ENCODE results near the gene HOMER1.

The HOMER1 gene

GRCh38 chr5:79544131-79544530 lies 30.2 kb upstream of the HOMER1 start:
- TF ChIP-seq MYC (IDR thresholded peaks at IDR 0.05; ENCODE audit: low read depth, low read length) (no peak), MAX (IDR thresholded peaks at IDR 0.05; ENCODE audit: low read depth, low read length) (no peak), CTCF (IDR thresholded peaks at IDR 0.05; ENCODE audit: low read depth, low read length) (no peak), POLR2A (IDR thresholded peaks at IDR 0.05; ENCODE audit: extremely low read depth, insufficient read length) (no peak)
- H3K4me3 ChIP-seq (ENCODE audit: low read depth, low read length), result no peak overlapping the region
- no peak for DNase-seq (ENCODE audit: low read depth)

- TF ChIP-seq POLR2A (IDR thresholded peaks at IDR 0.05; ENCODE audit: extremely low read depth, insufficient read length) (no peak), MAX (IDR thresholded peaks at IDR 0.05; ENCODE audit: low read depth, low read length) (no peak), MYC (IDR thresholded peaks at IDR 0.05; ENCODE audit: low read depth, low read length) (no peak), CTCF (IDR thresholded peaks at IDR 0.05; ENCODE audit: low read depth, low read length) (no peak)
- no peak overlapping the region for H3K4me3 ChIP-seq (ENCODE audit: low read depth, low read length)
- DNase-seq (ENCODE audit: low read depth), result no peak
Observed at GRCh38 chr5:79540939-79541338, 27.0 kb upstream of the HOMER1 start.

- TF ChIP-seq MAX (IDR thresholded peaks at IDR 0.05; ENCODE audit: low read depth, low read length) (no peak), MYC (IDR thresholded peaks at IDR 0.05; ENCODE audit: low read depth, low read length) (no peak), CTCF (IDR thresholded peaks at IDR 0.05; ENCODE audit: low read depth, low read length) (no peak), POLR2A (IDR thresholded peaks at IDR 0.05; ENCODE audit: extremely low read depth, insufficient read length) (no peak)
- no peak overlapping the region for H3K4me3 ChIP-seq (ENCODE audit: low read depth, low read length)
- DNase-seq (ENCODE audit: low read depth), result no peak
Observed at GRCh38 chr5:79536193-79536906, 22.4 kb upstream of the HOMER1 start.

- no peak overlapping the region for H3K4me3 ChIP-seq (ENCODE audit: low read depth, low read length)
- DNase-seq (ENCODE audit: low read depth), result no peak
- TF ChIP-seq CTCF (IDR thresholded peaks at IDR 0.05; ENCODE audit: low read depth, low read length) (no peak), MAX (IDR thresholded peaks at IDR 0.05; ENCODE audit: low read depth, low read length) (no peak), POLR2A (IDR thresholded peaks at IDR 0.05; ENCODE audit: extremely low read depth, insufficient read length) (no peak), MYC (IDR thresholded peaks at IDR 0.05; ENCODE audit: low read depth, low read length) (no peak)
Observed at GRCh38 chr5:79535477-79536192, 21.7 kb upstream of the HOMER1 start.

- no peak for TF ChIP-seq MYC (IDR thresholded peaks at IDR 0.05; ENCODE audit: low read depth, low read length)
- TF ChIP-seq CTCF (IDR thresholded peaks at IDR 0.05; ENCODE audit: low read depth, low read length), result no peak
- no peak for TF ChIP-seq MAX (IDR thresholded peaks at IDR 0.05; ENCODE audit: low read depth, low read length)
- TF ChIP-seq POLR2A (IDR thresholded peaks at IDR 0.05; ENCODE audit: extremely low read depth, insufficient read length), result no peak
- DNase-seq (ENCODE audit: low read depth), result no peak
- no peak overlapping the region for H3K4me3 ChIP-seq (ENCODE audit: low read depth, low read length)
Observed at GRCh38 chr5:79529110-79529509, 15.2 kb upstream of the HOMER1 start.
